Upper lobe of left lung (tissue), 4 donors: ENCODE data around the gene GNB3.

Source experiments
- CTCF ChIP-seq, 6 experiments: fragments of 450-650 bp in 4 of 6; fragments of 200-600 bp in 2 of 6; sonication (generic) in 2 of 6; IDR thresholded peaks; one replicate each; pipeline ENCODE4 v1.5.1; 2016 to 2019; ENCODE audit warnings: antibody characterized with exemption in 6 of 6
- EP300 ChIP-seq, 4 donors: sonication (generic); formaldehyde crosslinking; IDR thresholded peaks; one replicate each; pipeline ENCODE4 v1.5.1; 2017; ENCODE audit warnings: antibody characterized with exemption in 4 of 4, control low read depth in 2 of 4

GRCh38 chr12:6847676-6848075 is 7.0 kb downstream of the GNB3 start:
- TF ChIP-seq CTCF (IDR thresholded peaks at IDR 0.05): no peak
- no peak for TF ChIP-seq EP300 (IDR thresholded peaks at IDR 0.05)
